GM21515 (cell line): ENCODE results near the gene GPRIN3.
A peak's percentile ranks its signal among the peaks of the same experiment; 100 is the strongest.
"Not testable (repeated sequence)": the region's sequence is repeated elsewhere in the genome, so short reads cannot be mapped to it uniquely, and the experiment has no call there.

Experiments
- ATAC-seq: cut with Tn5 transposase; IDR thresholded peaks from one replicate; pipeline ENCODE4 v1.9.1; 2021; ENCODE audit not compliant: unreplicated experiment

The GPRIN3 gene

GRCh38 chr4:89259301-89260028 is 48.1 kb downstream of the GPRIN3 start:
- no peak for ATAC-seq

DNA sequence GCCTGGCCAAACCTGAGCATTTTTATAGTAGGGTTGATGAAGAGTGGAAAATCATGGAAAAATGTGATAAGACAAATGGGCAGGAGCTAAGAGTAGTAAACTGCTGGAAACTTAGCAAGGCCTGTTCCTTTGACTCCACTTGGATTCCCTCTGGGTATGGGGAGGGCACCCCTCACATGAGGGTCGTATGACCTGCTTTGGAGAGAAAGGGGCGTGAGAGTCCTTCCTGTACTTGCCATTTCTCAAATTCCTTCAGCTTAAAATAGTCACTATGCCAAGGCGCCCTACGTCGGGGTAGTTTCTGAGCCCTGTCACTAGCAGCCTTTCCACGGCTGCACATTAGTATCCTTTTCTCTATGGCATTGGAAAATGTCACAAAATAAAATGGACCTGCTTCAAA is 49.1 kb downstream of the GPRIN3 start:
- ATAC-seq, result no peak

- no peak for ATAC-seq
Observed at GRCh38 chr4:89257376-89257775, 50.2 kb downstream of the GPRIN3 start.

DNA sequence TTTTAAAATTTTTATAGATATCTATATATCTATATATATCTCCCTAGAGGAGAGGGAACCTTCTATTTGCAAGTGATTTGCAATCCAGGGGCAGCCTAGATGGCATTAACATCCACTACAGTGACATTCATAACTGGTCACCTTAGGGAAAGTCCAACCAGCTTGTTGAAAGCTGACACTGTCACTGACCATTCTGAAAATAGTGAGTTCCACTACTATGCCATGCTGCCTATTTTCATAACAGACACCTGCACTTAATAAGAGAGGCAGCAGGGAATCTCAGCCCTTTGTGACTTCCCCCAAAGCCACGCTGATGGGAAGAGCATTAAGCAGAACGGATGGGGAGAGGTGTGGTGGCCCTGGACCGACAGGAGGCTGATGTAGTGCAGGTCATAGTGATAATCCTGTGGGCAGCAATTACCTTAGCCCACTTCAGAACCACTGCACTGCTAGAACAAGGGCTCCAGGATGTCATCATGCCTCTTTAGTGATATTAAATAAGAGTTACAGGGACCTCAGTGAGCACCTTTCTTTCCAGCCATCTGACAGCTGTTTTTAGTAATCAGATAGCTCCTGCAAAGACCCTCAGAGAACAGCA is 51.3 kb downstream of the GPRIN3 start:
- ATAC-seq, result no peak

GRCh38 chr4:89254847-89255246 is 52.8 kb downstream of the GPRIN3 start:
- ATAC-seq, result no peak

DNA sequence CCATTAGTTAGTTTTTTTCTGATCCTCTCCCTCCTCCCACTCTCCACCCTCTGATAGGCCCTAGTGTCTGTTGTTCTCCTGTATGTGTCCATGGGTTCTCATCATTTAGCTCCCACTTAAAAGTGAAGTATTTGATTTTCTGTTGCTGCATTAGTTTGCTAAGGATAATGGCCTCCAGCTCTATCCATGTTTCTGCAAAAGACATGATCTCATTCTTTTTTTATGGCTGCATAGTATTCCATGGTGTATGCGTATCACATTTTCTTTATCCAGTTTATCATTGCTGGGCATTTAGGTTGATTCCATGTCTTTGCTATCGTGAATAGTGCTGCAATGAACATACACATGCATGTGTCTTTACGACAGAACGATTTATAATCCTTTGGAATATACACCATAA is 53.3 kb downstream of the GPRIN3 start:
- not testable (repeated sequence) for ATAC-seq

- no peak for ATAC-seq
Observed at GRCh38 chr4:89253935-89254334, 53.7 kb downstream of the GPRIN3 start.

GRCh38 chr4:89253311-89253710 is 54.3 kb downstream of the GPRIN3 start:
- ATAC-seq, result no peak

DNA sequence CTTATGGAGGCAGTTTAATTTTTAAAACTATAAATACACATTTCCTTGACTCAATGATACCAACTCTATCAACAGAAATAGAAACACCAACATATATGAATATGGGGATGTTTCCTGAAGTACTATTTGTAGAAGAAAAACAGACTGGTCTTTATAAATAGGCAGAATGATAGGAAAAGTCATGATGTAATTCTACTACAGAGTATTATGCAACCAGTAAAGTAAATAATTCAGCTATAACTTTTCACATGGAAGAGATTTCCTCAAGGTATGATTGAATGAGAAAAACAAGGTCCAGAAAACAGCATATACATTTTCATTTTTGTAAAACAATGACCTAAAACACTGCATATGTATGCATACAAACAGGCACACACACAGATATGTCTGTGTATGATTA is 56.2 kb downstream of the GPRIN3 start:
- ATAC-seq, result no peak

GRCh38 chr4:89249716-89250361 is 57.8 kb downstream of the GPRIN3 start:
- no peak for ATAC-seq

- ATAC-seq, result no peak
Observed at GRCh38 chr4:89249313-89249712, 58.3 kb downstream of the GPRIN3 start.

DNA sequence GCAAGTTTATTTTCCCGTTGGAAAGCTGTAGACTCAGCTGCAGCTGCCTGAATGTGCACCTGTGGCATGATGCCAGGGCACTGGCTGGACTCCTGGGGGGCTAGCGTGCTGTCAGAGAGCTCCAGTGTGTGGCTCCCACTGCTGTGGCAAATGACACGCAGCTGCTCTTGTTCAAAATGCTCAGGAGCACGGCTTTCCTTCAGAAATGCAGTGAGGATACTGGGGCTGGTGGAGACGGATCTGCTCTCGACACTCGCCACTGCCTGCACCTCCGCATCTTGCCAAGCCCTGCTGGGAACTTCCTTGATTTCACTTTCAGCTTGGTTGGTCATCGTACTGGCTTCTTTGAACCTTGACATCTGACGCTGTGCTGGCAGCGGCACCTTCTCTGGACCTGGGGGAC is 58.7 kb downstream of the GPRIN3 start:
- ATAC-seq, result no peak

- ATAC-seq, result no peak
Observed at GRCh38 chr4:89247951-89248350, 59.6 kb downstream of the GPRIN3 start.

- ATAC-seq, result no peak
Observed at GRCh38 chr4:89245459-89245858, 62.1 kb downstream of the GPRIN3 start.

GRCh38 chr4:89243733-89244252 is 63.8 kb downstream of the GPRIN3 start:
- ATAC-seq, result no peak

DNA sequence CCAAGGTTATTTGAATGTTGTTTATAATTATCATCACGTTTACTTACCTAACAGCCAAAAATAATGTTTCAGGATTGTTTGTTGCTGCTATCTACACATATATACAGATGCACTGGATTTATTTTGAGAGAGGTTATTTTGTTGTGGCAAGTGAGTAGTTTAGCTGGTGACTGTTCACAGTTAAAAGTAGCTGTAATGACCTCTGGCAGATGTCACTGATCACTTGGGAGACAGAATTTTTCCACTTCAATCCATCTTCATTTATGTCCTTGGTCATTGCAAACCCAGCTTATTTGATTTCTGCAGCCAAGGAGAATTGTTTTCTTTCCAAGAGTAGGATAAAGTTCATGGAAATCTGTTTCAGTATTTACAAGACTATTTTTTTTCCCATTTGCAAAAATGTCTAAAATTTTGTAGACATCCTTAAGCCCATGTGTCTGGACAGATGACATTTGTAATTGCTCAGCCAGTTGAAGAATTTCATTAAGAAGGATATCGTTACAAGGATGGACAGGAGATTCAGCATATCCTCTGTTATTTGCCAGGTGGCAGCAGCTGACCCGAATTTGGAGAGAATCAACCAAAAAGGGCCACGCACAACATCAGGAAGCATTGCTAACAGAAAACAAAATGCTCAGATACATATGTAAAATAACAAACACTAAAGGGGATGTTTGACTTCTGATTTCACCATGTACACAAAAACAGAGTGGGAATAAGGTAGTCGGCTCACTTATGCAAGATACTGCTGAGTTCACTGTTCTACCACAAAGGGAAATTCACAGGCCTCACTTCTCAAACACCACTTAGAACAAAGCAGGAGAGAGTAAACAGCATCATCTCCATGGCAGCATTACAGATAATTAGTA is 64.5 kb downstream of the GPRIN3 start:
- no peak for ATAC-seq

DNA sequence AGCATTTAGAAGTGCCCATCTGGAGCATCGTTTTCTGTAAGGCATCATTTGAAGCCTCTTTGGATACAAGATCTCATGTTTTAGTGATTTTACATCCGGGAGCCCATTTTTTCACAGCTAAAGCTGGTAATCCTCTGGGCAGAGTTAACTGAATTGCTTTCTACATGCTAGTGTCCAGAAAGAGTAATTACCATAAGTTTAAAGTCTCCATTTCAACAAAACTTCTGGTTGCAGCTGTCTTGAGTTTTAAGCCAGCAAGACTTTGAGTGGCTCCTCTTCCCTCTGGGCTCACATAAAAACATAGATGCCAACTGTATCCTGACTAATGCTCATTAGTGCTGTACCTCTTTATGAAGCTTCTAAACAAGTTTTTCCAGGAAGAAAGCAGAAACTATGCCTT is 65.4 kb downstream of the GPRIN3 start:
- ATAC-seq, result no peak

DNA sequence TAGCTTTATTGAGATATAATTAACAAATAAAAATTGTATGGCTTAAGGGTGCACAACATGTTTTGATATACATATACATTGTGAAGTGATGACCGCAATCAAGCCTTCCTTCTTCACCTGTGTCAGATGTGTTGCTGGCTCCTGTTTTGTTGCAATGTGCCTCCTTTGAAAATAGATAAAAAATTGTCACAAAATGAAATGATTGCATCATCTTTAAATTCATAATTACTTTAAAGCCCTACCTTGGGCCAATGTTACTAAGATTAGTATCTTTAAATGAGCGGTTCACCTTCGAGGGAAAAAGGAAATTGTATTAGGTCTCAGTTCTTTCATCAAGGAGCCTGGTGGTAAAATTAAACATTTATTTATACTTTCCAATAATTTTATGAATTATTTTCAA is 77.3 kb downstream of the GPRIN3 start:
- ATAC-seq, result no peak

GRCh38 chr4:89226665-89227574 is 80.7 kb downstream of the GPRIN3 start:
- peak; percentile 86 for ATAC-seq

DNA sequence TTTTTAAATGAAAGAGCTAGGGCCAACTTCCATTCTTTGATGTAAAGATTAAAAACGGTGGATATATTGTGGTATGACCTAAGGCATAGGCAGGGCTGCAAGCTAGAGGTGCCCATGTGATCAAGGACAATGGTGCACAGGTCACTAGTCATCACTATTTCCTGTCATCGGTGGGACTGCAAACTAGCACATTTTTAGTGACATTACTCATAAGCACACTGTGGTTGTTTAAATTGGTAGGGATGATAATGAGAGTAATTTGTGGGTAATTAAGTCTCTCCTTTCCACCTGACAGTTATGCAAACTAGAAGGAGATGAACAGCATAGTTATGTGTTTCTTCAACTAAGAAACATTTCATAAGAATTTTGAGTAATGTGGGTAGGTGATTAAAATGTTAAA is 85.4 kb downstream of the GPRIN3 start:
- ATAC-seq, result no peak
